Heart left ventricle (tissue), 16 donors: Measurements from ENCODE around the gene ZNF664. TPM values are rescaled to one million over a fixed set of nuclear protein-coding genes. Genes with fewer than 3 reads are reported as not detected.
A peak's percentile ranks its signal among the peaks of the same experiment; 100 is the strongest.

Experiments
- ATAC-seq, 4 donors: fragments of 200-7000 bp; cut with Tn5 transposase; one replicate each; pipeline ENCODE4 v1.9.1; 2020 to 2022; ENCODE audit warnings: moderate library complexity in 4 of 4, mild to moderate bottlenecking in 3 of 4, moderate number of reproducible peaks in 1 of 4
- DNase-seq, 5 donors: peaks; one replicate each; pipeline ENCODE4 v3.0.0-alpha.2; 2020
- H3K27ac ChIP-seq, 12 donors: fragments of 200-600 bp; sonication (generic) in 4 of 12; one replicate each; pipeline versions ENCODE4 v1.5.0 to v1.8.0; 2016 to 2022; ENCODE audit warnings: mild to moderate bottlenecking in 2 of 12
- H3K27me3 ChIP-seq, 9 donors: fragments of 200-600 bp; sonication (generic) in 2 of 9; one replicate each; pipeline versions ENCODE4 v1.5.1 to v1.8.0; 2016 to 2022; ENCODE audit warnings: mild to moderate bottlenecking in 3 of 9
- H3K36me3 ChIP-seq, 9 donors: fragments of 200-600 bp; sonication (generic) in 2 of 9; one replicate each; pipeline versions ENCODE4 v1.5.0 to v1.8.0; 2018 to 2022; ENCODE audit warnings: mild to moderate bottlenecking in 2 of 9
- H3K4me1 ChIP-seq, 12 donors: fragments of 200-600 bp; sonication (generic) in 4 of 12; one replicate each; pipeline versions ENCODE4 v1.5.0 to v1.8.0; 2016 to 2022; ENCODE audit warnings: mild to moderate bottlenecking in 3 of 12
- H3K4me3 ChIP-seq, 12 donors: fragments of 200-600 bp; sonication (generic) in 4 of 12; one replicate each; pipeline versions ENCODE4 v1.5.0 to v1.8.0; 2017 to 2022; ENCODE audit warnings: mild to moderate bottlenecking in 9 of 12, moderate library complexity in 4 of 12
- H3K9me3 ChIP-seq, 12 donors: fragments of 200-600 bp; sonication (generic) in 4 of 12; one replicate each; pipeline versions ENCODE4 v1.5.0 to v1.8.0; 2016 to 2022; ENCODE audit warnings: mild to moderate bottlenecking in 1 of 12
- POLR2A ChIP-seq, 2 donors: fragments of 450-650 bp; IDR thresholded peaks; one replicate each; pipeline ENCODE4 v1.6.1; 2017; ENCODE audit warnings: antibody characterized with exemption in 2 of 2, mild to moderate bottlenecking in 2 of 2, moderate library complexity in 2 of 2
- WGBS, 4 donors: extraction: QIAGEN DNeasy Blood & Tissue Kit in 2 of 4; methylation state at CpG; one replicate each; pipeline versions ENCODE4 v1.1.5 to v1.1.7; 2013 to 2018; 5-methylcytosine and 5-hydroxymethylcytosine counted together
- intact Hi-C, 10 donors: fragments of 100-400 bp; cut with DNase I; formaldehyde crosslinking; loops; one replicate each; pipeline versions ENCODE4 v1.11.1 to v1.14.2; 2022
- polyA plus RNA-seq, 2 donors: library from polyadenylated mRNA; stranded (reverse); fragments of 200-250 nt; gene quantifications; one replicate each; pipeline ENCODE4 v1.2.3, GENCODE V29; 2013
- total RNA-seq, 9 donors: library from RNA; depleted of rRNA in 2 of 9; stranded (reverse); fragments of >200 nt in 2 of 9; fragmentation: NEBNext Ultra II Directional in 3 of 9; extraction: Animal tissue kit (Norgen Biotek cat#: 25700) in 3 of 9; gene quantifications; one replicate each; pipeline versions ENCODE4 v1.1.0 to v1.2.4, GENCODE V29; 2016 to 2023
- TF ChIP-seq, protein P1 (sequence below), 12 donors: fragments of 200-600 bp; sonication (generic) in 4 of 12; IDR thresholded peaks; one replicate each; pipeline versions ENCODE4 v1.5.0 to v1.8.0; 2018 to 2022; ENCODE audit warnings: antibody characterized with exemption in 12 of 12, mild to moderate bottlenecking in 5 of 12
- donor health status: ischemic (EF 13 %, LVEDD 7.1; RV severe dilation, severe dysfunction).
- donor health status: healthy with polysubstance abuse.
- donor health status: DM: no; HTN: yes; CAD: no.
- donor health status: DM: no; HTN: no; CAD: no.
- donor health status: ischemic (EF 25% LVEDD 6.9; RV normal size, moderate dysfunction).
- donor health status: ischemic (EF 25% LVEDD 5.7; RV mildly dilated, moderate dysfunction).
- donor health status: healthy.
- donor health status: DM: yes; HTN: yes; CAD: no.
- donor health status: ischemic (EF 35%, LVEDD 5.7; RV mildly dilated, moderate dysfunction).
- donor health status: nonischemic (EF 11% LVEDD 7.7; RV severe dilation, severe dysfunction).
- donor health status: DM: yes; HTN: yes; CAD: no.
- donor health status: PGD.
- donor health status: ischemic (EF 29% LVEDD 5.4; RV normal size, mild dysfunction).
- donor health status: nonischemic (EF 23%, LVEDD 6.1; RV moderate dilation, normal function).

The ZNF664 gene
- total and polyA plus RNA-seq, 11 donors = 43.1 to 104 (median 73.3) TPM

DNA sequence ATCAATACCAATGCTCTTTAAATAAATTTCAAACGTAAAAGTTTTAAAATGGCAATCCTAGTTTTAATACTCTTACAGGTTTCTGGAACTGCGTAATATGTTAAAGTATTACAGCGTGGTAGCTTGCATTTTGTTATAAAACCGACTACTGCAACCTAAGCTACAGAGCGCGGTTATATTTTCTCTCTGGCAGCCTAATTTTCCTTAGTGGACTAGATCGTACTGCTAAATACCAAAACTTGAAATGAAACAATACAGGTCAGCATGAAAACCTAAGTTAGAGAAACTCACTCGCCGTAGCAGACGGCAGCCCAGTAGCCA is 1.6 kb upstream of the ZNF664 start:
- WGBS, 4 donors = 28 to 30% (median 29%) methylated on average over 10 of the region's 10 CpGs
- Histone ChIP-seq H3K4me3 (peak overlapping the region; percentile 71 to 98 (median 92)), H3K4me1 (peaks cover 0 to 60% (median 25%) of the 10 kb centered on the region in 12 donors), H3K36me3 (peaks cover 0 to 17% (median 7%) of the 10 kb centered on the region in 9 donors), H3K27me3 (no peaks in the 10 kb centered on the region), H3K27ac (peak overlapping the region; percentile 87 to 99 (median 94)), H3K9me3 (no peaks in the 10 kb centered on the region)
- no peak for TF ChIP-seq POLR2A (IDR thresholded peaks at IDR 0.05)
- TF ChIP-seq, protein P1, sequence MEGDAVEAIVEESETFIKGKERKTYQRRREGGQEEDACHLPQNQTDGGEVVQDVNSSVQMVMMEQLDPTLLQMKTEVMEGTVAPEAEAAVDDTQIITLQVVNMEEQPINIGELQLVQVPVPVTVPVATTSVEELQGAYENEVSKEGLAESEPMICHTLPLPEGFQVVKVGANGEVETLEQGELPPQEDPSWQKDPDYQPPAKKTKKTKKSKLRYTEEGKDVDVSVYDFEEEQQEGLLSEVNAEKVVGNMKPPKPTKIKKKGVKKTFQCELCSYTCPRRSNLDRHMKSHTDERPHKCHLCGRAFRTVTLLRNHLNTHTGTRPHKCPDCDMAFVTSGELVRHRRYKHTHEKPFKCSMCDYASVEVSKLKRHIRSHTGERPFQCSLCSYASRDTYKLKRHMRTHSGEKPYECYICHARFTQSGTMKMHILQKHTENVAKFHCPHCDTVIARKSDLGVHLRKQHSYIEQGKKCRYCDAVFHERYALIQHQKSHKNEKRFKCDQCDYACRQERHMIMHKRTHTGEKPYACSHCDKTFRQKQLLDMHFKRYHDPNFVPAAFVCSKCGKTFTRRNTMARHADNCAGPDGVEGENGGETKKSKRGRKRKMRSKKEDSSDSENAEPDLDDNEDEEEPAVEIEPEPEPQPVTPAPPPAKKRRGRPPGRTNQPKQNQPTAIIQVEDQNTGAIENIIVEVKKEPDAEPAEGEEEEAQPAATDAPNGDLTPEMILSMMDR (IDR thresholded peaks at IDR 0.05) = no peak
- no peak for DNase-seq
- intact Hi-C loops = loop anchor here in 2 of 10 donors (2.0 to 10.0 kb wide), 2 partner anchors 67 to 317 kb away; no protein-coding TSS in a partner anchor
- ATAC-seq = no peak

DNA sequence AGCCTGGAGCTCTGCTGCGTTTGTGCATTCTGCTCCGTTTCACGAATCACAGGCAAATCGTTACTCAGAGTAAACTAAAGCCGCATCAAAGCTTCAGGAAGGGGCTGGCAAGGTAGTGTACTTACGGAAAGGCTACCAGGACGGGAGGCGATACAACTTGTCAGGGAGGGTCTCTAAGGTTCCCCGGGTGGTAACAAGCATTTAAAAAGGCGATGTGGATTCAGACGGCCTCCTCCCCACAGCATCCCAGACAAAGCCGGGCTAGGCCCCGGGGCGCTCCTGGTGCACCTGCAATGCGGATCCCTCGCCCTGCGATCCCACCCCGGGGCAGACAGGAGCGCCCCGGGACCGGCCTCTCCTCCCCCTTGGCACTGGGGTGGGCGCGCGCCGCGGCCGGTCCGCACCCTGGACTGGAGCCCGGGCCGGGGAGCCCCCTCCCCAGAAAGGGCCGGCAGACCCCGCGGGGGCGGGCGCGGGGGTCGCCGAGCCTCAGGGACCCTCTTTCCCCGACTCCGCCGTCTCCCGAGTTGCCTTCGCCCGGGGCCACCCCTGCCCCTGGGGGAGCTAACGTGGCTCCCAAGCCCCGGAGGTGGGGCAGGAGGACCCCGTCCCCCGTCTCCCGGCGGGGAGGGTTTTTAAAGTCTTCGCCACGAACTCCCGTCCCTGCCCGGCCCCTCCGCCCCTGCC is 1.1 kb upstream of the ZNF664 start:
- ATAC-seq = peak in 3 of 4 donors; percentile 6 to 27 (median 13)
- Histone ChIP-seq H3K4me3 (peak overlapping the region; percentile 71 to 98 (median 92)), H3K9me3 (no peaks in the 10 kb centered on the region), H3K27me3 (no peaks in the 10 kb centered on the region), H3K4me1 (peaks cover 0 to 55% (median 25%) of the 10 kb centered on the region in 12 donors), H3K36me3 (peaks cover 0 to 21% (median 11%) of the 10 kb centered on the region in 9 donors), H3K27ac (peak overlapping the region; percentile 87 to 99 (median 94))
- intact Hi-C loops = loop anchor here in 2 of 10 donors (2.0 to 10.0 kb wide), 2 partner anchors 67 to 317 kb away; no protein-coding TSS in a partner anchor
- 1 to 2% (median 1%) methylated on average over 14 to 55 of the region's 55 CpGs for WGBS, 4 donors
- DNase-seq = peak in 4 of 5 donors; percentile 32 to 73 (median 40)
- TF ChIP-seq, protein P1 (IDR thresholded peaks at IDR 0.05) = no peak
- TF ChIP-seq POLR2A (IDR thresholded peaks at IDR 0.05) = no peak

DNA sequence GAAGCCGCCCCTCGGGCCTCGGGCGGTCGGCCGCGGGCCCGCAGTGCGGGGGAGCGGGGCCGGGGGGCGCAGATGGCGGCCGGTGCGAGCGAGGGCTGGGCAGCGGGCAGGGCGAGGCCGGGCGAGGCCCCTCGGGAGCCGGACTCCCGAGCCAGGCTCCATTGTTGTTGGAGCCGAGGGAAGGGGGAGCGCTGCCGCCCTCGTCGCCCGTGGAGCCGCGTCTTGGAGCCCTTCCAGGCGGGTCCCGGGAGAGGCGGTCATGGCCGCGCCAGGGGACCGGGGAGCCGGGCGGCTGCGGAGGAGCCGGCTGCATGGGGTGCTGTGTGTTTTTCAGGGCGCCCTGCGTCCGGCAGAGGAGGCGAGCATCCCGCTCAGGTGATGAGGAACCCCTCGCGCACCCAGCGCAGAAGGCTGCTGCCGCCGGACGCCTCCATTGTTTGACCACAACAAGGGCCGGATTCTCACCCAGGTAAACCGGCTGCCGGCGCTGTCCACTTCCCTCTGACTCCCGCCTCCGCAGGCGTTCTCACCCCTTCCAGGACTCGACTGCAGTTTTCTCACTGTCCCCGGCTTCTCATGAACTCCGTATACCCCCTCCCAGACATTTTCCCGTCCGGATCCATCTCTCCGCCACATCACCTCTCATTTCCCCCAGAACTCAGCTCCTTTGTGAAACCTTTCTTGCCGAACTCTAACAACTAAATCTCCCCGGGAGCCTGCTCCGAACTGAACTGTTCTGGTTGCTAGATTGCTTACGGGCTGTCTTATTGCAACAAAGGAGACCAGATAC is 732 bp downstream of the ZNF664 start:
- WGBS, 4 donors = 1 to 3% (median 1%) methylated on average over 51 to 69 of the region's 69 CpGs
- ATAC-seq (peak in 2 of 4 donors; percentile 2), DNase-seq (peak; percentile 51 to 81 (median 61))
- H3K4me3 ChIP-seq = peak overlapping the region; percentile 71 to 98 (median 90)
- H3K4me1 ChIP-seq = peaks cover 0 to 43% (median 21%) of the 10 kb centered on the region in 12 donors
- intact Hi-C loops = loop anchor here in 1 of 10 donors (10.0 kb wide), 1 partner anchor 319 kb away; no protein-coding TSS in a partner anchor
- no peaks in the 10 kb centered on the region for H3K27me3 ChIP-seq
- TF ChIP-seq, protein P1 (IDR thresholded peaks at IDR 0.05) = no peak
- TF ChIP-seq POLR2A (IDR thresholded peaks at IDR 0.05) = peak in 1 of 2 donors; percentile 17
- peaks cover 0 to 31% (median 24%) of the 10 kb centered on the region in 9 donors for H3K36me3 ChIP-seq
- no peaks in the 10 kb centered on the region for H3K9me3 ChIP-seq
- peak overlapping the region; percentile 62 to 99 (median 89) for H3K27ac ChIP-seq
